Progenitor cell of endocrine pancreas (in vitro differentiated cells): ENCODE measurements around the gene TAGAP. TPM values are rescaled to one million over a fixed set of nuclear protein-coding genes. Genes with fewer than 3 reads are reported as not detected.

Experiments
- DNase-seq: peaks from one replicate; pipeline ENCODE4 v3.0.0; 2021; ENCODE audit warnings: low spot score; ENCODE audit not compliant: unreplicated experiment
- H3K27ac Mint-ChIP-seq: 2 replicates; pipeline ENCODE4 v1.8.0; 2021; ENCODE audit warnings: mild to moderate bottlenecking, moderate library complexity, mixed read lengths
- H3K27me3 Mint-ChIP-seq: 2 replicates; pipeline ENCODE4 v1.8.0; 2021; ENCODE audit warnings: mixed read lengths
- H3K36me3 Mint-ChIP-seq: 2 replicates; pipeline ENCODE4 v1.8.0; 2022; ENCODE audit warnings: mixed read lengths; ENCODE audit not compliant: insufficient read depth
- H3K4me1 Mint-ChIP-seq: 2 replicates; pipeline ENCODE4 v1.8.0; 2021; ENCODE audit warnings: low read depth, mixed read lengths
- H3K4me3 Mint-ChIP-seq: 2 replicates; pipeline ENCODE4 v1.8.0; 2021; ENCODE audit warnings: low read depth, mild to moderate bottlenecking, moderate library complexity, mixed read lengths
- H3K9me3 Mint-ChIP-seq: 2 replicates; pipeline ENCODE4 v1.8.0; 2021; ENCODE audit warnings: low read depth, mixed read lengths
- CTCF ChIP-seq: fragments of 200-600 bp; sonication (generic); IDR thresholded peaks from one replicate; pipeline ENCODE4 v1.5.0; 2021; ENCODE audit warnings: antibody characterized with exemption, mild to moderate bottlenecking; ENCODE audit not compliant: unreplicated experiment
- total RNA-seq: library from RNA; stranded (reverse); gene quantifications from 2 replicates; pipeline ENCODE4 v1.2.1, GENCODE V29; 2021

Gene TAGAP
- total RNA-seq, 1 donor from 2014 or later = not detected

- no peak overlapping the region for H3K4me3 Mint-ChIP-seq
- peaks cover 3% of the 10 kb centered on the region for H3K27me3 Mint-ChIP-seq
- H3K36me3 Mint-ChIP-seq = no peaks in the 10 kb centered on the region
- no peak overlapping the region for H3K27ac Mint-ChIP-seq
- no peaks in the 10 kb centered on the region for H3K4me1 Mint-ChIP-seq
- no peak for DNase-seq
- peak; percentile 51 for TF ChIP-seq CTCF
- no peaks in the 10 kb centered on the region for H3K9me3 Mint-ChIP-seq
Measured at GRCh38 chr6:159008656-159009288, 36.0 kb downstream of the TAGAP start.

- H3K36me3 Mint-ChIP-seq = no peaks in the 10 kb centered on the region
- DNase-seq = no peak
- H3K4me3 Mint-ChIP-seq = no peak overlapping the region
- H3K27me3 Mint-ChIP-seq = peaks cover 3% of the 10 kb centered on the region
- no peak for TF ChIP-seq CTCF
- H3K27ac Mint-ChIP-seq = no peak overlapping the region
- H3K4me1 Mint-ChIP-seq = no peaks in the 10 kb centered on the region
- no peaks in the 10 kb centered on the region for H3K9me3 Mint-ChIP-seq
Measured at GRCh38 chr6:159007510-159007909, 37.3 kb downstream of the TAGAP start.

- peaks cover 1% of the 10 kb centered on the region for H3K36me3 Mint-ChIP-seq
- no peak overlapping the region for H3K4me3 Mint-ChIP-seq
- no peaks in the 10 kb centered on the region for H3K9me3 Mint-ChIP-seq
- DNase-seq = no peak
- H3K27me3 Mint-ChIP-seq = peaks cover 3% of the 10 kb centered on the region
- TF ChIP-seq CTCF = no peak
- H3K4me1 Mint-ChIP-seq = peaks cover 4% of the 10 kb centered on the region
- no peak overlapping the region for H3K27ac Mint-ChIP-seq
Measured at GRCh38 chr6:159005436-159005835, 39.4 kb downstream of the TAGAP start.

- Mint-ChIP-seq H3K36me3 (peaks cover 1% of the 10 kb centered on the region), H3K4me3 (no peak overlapping the region), H3K9me3 (no peaks in the 10 kb centered on the region), H3K27ac (no peak overlapping the region), H3K4me1 (peaks cover 4% of the 10 kb centered on the region), H3K27me3 (peaks cover 3% of the 10 kb centered on the region)
- no peak for DNase-seq
- no peak for TF ChIP-seq CTCF
Measured at GRCh38 chr6:159004592-159004991, 40.2 kb downstream of the TAGAP start.

GRCh38 chr6:159002432-159003155 lies 42.2 kb downstream of the TAGAP start:
- peaks cover 7% of the 10 kb centered on the region for H3K4me1 Mint-ChIP-seq
- peaks cover 1% of the 10 kb centered on the region for H3K27me3 Mint-ChIP-seq
- no peak overlapping the region for H3K27ac Mint-ChIP-seq
- no peak for DNase-seq
- no peak overlapping the region for H3K4me3 Mint-ChIP-seq
- TF ChIP-seq CTCF = no peak
- peaks cover 3% of the 10 kb centered on the region for H3K36me3 Mint-ChIP-seq
- no peaks in the 10 kb centered on the region for H3K9me3 Mint-ChIP-seq
